ENCODE results near the gene LINC01488.

- TF ChIP-seq MAX (IDR thresholded peaks at IDR 0.05; ENCODE audit: low read depth) = no peak
- no peak for TF ChIP-seq CTCF (IDR thresholded peaks at IDR 0.05)
- no peak for TF ChIP-seq RXRA (IDR thresholded peaks at IDR 0.05; ENCODE audit: borderline replicate concordance, low read depth)
- TF ChIP-seq REST (IDR thresholded peaks at IDR 0.05; ENCODE audit: low read depth, low read length) = no peak
- no peak for TF ChIP-seq SMC3 (IDR thresholded peaks at IDR 0.05; ENCODE audit: low read depth, low read length)
Observed at GRCh38 chr11:69473276-69473845, 8.1 kb upstream of the LINC01488 start.
